ENCODE measurements around the gene PRR9. TPM values are rescaled to one million over a fixed set of nuclear protein-coding genes. Genes with fewer than 3 reads are reported as not detected.

PRR9 gene
- total RNA-seq, 4 donors from 2014 or later: not detected

- Histone ChIP-seq H3K27me3 (peaks cover 0 to 14% (median 0%) of the 10 kb centered on the region in 4 donors), H3K4me3 (no peak overlapping the region), H3K9me3 (no peaks in the 10 kb centered on the region), H3K36me3 (no peaks in the 10 kb centered on the region), H3K27ac (no peak overlapping the region), H3K4me1 (peaks cover 0 to 8% (median 0%) of the 10 kb centered on the region in 3 donors)
- intact Hi-C loops (cut with DNase I): no loop called here
- no peak for TF ChIP-seq CTCF (IDR thresholded peaks at IDR 0.05)
- no peak for TF ChIP-seq POLR2A (IDR thresholded peaks at IDR 0.05)
- no peak for DNase-seq
- 62 to 75% methylated on average over 2 of the region's 2 CpGs for WGBS, 2 donors
Observed at GRCh38 chr1:153246825-153247224, 29.4 kb downstream of the PRR9 start.

GRCh38 chr1:153248176-153248879, 30.9 kb downstream of the PRR9 start:
- intact Hi-C loops (cut with DNase I): no loop called here
- no peak for DNase-seq
- WGBS, 2 donors: 58 to 75% methylated on average over 5 of the region's 5 CpGs
- H3K4me1 ChIP-seq: peaks cover 0 to 11% (median 0%) of the 10 kb centered on the region in 3 donors
- H3K27me3 ChIP-seq: peaks cover 0 to 14% (median 0%) of the 10 kb centered on the region in 4 donors
- TF ChIP-seq CTCF (IDR thresholded peaks at IDR 0.05) (no peak), POLR2A (IDR thresholded peaks at IDR 0.05) (no peak)
- H3K9me3 ChIP-seq: no peaks in the 10 kb centered on the region
- H3K36me3 ChIP-seq: no peaks in the 10 kb centered on the region
- H3K4me3 ChIP-seq: no peak overlapping the region
- H3K27ac ChIP-seq: no peak overlapping the region

- H3K27me3 ChIP-seq: peaks cover 0 to 14% (median 0%) of the 10 kb centered on the region in 4 donors
- H3K4me1 ChIP-seq: peaks cover 0 to 16% (median 0%) of the 10 kb centered on the region in 3 donors
- intact Hi-C loops (cut with DNase I): no loop called here
- no peak for DNase-seq
- H3K36me3 ChIP-seq: no peaks in the 10 kb centered on the region
- no peaks in the 10 kb centered on the region for H3K9me3 ChIP-seq
- TF ChIP-seq POLR2A (IDR thresholded peaks at IDR 0.05): no peak
- H3K4me3 ChIP-seq: no peak overlapping the region
- 24 to 43% methylated on average over 1 of the region's 1 CpG for WGBS, 2 donors
- no peak overlapping the region for H3K27ac ChIP-seq
Observed at GRCh38 chr1:153250166-153250565, 32.8 kb downstream of the PRR9 start.

- WGBS, 2 donors: 66 to 73% methylated on average over 2 of the region's 2 CpGs
- H3K4me1 ChIP-seq: peaks cover 0 to 16% (median 0%) of the 10 kb centered on the region in 3 donors
- peaks cover 0 to 14% (median 0%) of the 10 kb centered on the region in 4 donors for H3K27me3 ChIP-seq
- no peak overlapping the region for H3K4me3 ChIP-seq
- TF ChIP-seq CTCF (IDR thresholded peaks at IDR 0.05): no peak
- no peak for TF ChIP-seq POLR2A (IDR thresholded peaks at IDR 0.05)
- intact Hi-C loops (cut with DNase I): no loop called here
- H3K9me3 ChIP-seq: no peaks in the 10 kb centered on the region
- no peak overlapping the region for H3K27ac ChIP-seq
- no peaks in the 10 kb centered on the region for H3K36me3 ChIP-seq
- no peak for DNase-seq
Observed at GRCh38 chr1:153251087-153251486, 33.7 kb downstream of the PRR9 start.

GRCh38 chr1:153251562-153251961, 34.2 kb downstream of the PRR9 start:
- DNase-seq: no peak
- no peaks in the 10 kb centered on the region for H3K9me3 ChIP-seq
- TF ChIP-seq CTCF (IDR thresholded peaks at IDR 0.05) (no peak), POLR2A (IDR thresholded peaks at IDR 0.05) (no peak)
- peaks cover 0 to 14% (median 0%) of the 10 kb centered on the region in 4 donors for H3K27me3 ChIP-seq
- H3K36me3 ChIP-seq: no peaks in the 10 kb centered on the region
- intact Hi-C loops (cut with DNase I): no loop called here
- peaks cover 0 to 16% (median 0%) of the 10 kb centered on the region in 3 donors for H3K4me1 ChIP-seq
- WGBS, 2 donors: 82 to 88% methylated on average over 3 of the region's 3 CpGs
- no peak overlapping the region for H3K27ac ChIP-seq
- H3K4me3 ChIP-seq: no peak overlapping the region

Measured in esophagus squamous epithelium (tissue), 5 donors.